ENCODE results near the gene PNPLA2. TPM values are rescaled to one million over a fixed set of nuclear protein-coding genes. Genes with fewer than 3 reads are reported as not detected.

Gene PNPLA2
- total RNA-seq, 1 donor from 2014 or later = 2.6 TPM

DNA sequence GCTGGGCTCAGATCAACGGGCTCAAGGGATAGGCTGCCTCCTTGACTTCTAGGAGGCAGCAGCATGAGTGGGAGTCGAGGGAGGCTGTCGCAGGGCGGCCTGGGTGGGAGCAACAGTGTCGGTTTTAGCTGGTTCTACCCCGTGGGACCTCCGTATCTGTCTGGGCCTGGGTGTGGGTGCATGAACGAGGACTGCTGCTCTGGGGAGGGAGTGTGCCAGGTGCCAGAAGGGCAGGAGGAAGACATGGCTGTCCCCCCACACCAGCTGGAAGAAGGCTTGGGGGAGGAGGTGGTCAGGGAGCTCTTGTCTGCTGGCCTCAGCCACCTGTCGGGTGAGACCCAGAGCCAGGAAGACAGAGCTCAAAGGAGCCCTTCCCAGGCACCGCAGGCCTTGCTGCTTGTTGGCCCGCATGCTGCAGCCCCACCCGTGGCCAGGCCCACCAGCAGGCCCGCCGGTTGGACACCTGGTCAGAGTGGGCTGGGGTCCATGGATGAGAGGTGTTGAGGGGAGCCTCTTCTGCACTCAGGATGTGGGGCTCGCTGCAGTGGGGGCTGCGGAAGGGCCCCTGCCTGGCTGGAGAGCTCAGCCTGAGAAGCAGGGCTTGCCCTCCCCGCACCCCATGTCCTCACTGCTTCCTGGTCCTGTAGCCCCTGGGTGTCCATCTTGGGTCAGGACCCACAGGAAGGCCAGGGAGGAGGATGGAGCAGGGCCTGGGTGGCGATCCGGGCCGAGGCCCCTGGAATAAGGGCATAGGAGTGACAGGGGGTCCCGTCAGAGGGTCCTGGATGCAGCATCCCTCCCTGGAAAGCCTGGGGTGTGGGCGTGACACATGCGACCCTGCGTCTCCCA, 32.3 kb upstream of the PNPLA2 start:
- H3K36me3 ChIP-seq = no peaks in the 10 kb centered on the region
- no peak overlapping the region for H3K27ac ChIP-seq
- no peak overlapping the region for H3K27ac Mint-ChIP-seq

GRCh38 chr11:787084-787675, 31.5 kb upstream of the PNPLA2 start:
- Histone ChIP-seq H3K36me3 (no peaks in the 10 kb centered on the region), H2AFZ (replicated peaks) (no peak overlapping the region), H3K4me2 (no peak overlapping the region), H4K20me1 (ENCODE audit: low read depth) (peaks cover 40% of the 10 kb centered on the region), H3K4me3 (no peak overlapping the region), H3K79me2 (ENCODE audit: low read depth) (no peaks in the 10 kb centered on the region), H3K4me1 (peaks cover 31% of the 10 kb centered on the region), H3K9me3 (ENCODE audit: low read depth) (no peaks in the 10 kb centered on the region), H3F3A (ENCODE audit: low read depth) (peaks cover 48% of the 10 kb centered on the region), H3K27ac (no peak overlapping the region), H3K9ac (no peak overlapping the region), H3K27me3 (no peaks in the 10 kb centered on the region)
- H3K4me3 Mint-ChIP-seq = no peak overlapping the region
- H3K36me3 Mint-ChIP-seq = peaks cover 2% of the 10 kb centered on the region
- no peak for DNase-seq (ENCODE audit: low spot score)
- peaks cover 16% of the 10 kb centered on the region for H3K4me1 Mint-ChIP-seq
- TF ChIP-seq, protein P1, sequence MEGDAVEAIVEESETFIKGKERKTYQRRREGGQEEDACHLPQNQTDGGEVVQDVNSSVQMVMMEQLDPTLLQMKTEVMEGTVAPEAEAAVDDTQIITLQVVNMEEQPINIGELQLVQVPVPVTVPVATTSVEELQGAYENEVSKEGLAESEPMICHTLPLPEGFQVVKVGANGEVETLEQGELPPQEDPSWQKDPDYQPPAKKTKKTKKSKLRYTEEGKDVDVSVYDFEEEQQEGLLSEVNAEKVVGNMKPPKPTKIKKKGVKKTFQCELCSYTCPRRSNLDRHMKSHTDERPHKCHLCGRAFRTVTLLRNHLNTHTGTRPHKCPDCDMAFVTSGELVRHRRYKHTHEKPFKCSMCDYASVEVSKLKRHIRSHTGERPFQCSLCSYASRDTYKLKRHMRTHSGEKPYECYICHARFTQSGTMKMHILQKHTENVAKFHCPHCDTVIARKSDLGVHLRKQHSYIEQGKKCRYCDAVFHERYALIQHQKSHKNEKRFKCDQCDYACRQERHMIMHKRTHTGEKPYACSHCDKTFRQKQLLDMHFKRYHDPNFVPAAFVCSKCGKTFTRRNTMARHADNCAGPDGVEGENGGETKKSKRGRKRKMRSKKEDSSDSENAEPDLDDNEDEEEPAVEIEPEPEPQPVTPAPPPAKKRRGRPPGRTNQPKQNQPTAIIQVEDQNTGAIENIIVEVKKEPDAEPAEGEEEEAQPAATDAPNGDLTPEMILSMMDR (IDR thresholded peaks at IDR 0.05) = no peak
- TF ChIP-seq EZH2phosphoT487 (IDR thresholded peaks at IDR 0.05) (no peak), EZH2 (IDR thresholded peaks at IDR 0.05) (no peak)
- no peaks in the 10 kb centered on the region for H3K9me3 Mint-ChIP-seq
- no peak overlapping the region for H3K27ac Mint-ChIP-seq
- peaks cover 14% of the 10 kb centered on the region for H3K27me3 Mint-ChIP-seq (ENCODE audit: insufficient read depth, low read depth)

More for the DNA sequence above, 32.3 kb upstream of the PNPLA2 start:
- TF ChIP-seq, protein P1 (IDR thresholded peaks at IDR 0.05) = no peak
- TF ChIP-seq EZH2phosphoT487 (IDR thresholded peaks at IDR 0.05) (no peak), EZH2 (IDR thresholded peaks at IDR 0.05) (no peak)
- peaks cover 14% of the 10 kb centered on the region for H3K27me3 Mint-ChIP-seq (ENCODE audit: insufficient read depth, low read depth)
- H3K4me3 Mint-ChIP-seq = peak overlapping the region; percentile 48
- peaks cover 16% of the 10 kb centered on the region for H3K4me1 Mint-ChIP-seq
- no peak for DNase-seq (ENCODE audit: low spot score)
- H3K4me3 ChIP-seq = no peak overlapping the region
- no peak overlapping the region for H2AFZ ChIP-seq (replicated peaks)
- H3K9me3 Mint-ChIP-seq = no peaks in the 10 kb centered on the region
- H3K27me3 ChIP-seq = no peaks in the 10 kb centered on the region
- H3K9me3 ChIP-seq (ENCODE audit: low read depth) = no peaks in the 10 kb centered on the region
- H3K79me2 ChIP-seq (ENCODE audit: low read depth) = no peaks in the 10 kb centered on the region
- H4K20me1 ChIP-seq (ENCODE audit: low read depth) = peaks cover 40% of the 10 kb centered on the region
- peaks cover 31% of the 10 kb centered on the region for H3K4me1 ChIP-seq
- H3K36me3 Mint-ChIP-seq = peaks cover 2% of the 10 kb centered on the region
- H3K4me2 ChIP-seq = no peak overlapping the region
- H3K9ac ChIP-seq = no peak overlapping the region
- peaks cover 53% of the 10 kb centered on the region for H3F3A ChIP-seq (ENCODE audit: low read depth)

- peaks cover 14% of the 10 kb centered on the region for H3K27me3 Mint-ChIP-seq (ENCODE audit: insufficient read depth, low read depth)
- H3K36me3 Mint-ChIP-seq = peaks cover 2% of the 10 kb centered on the region
- no peak overlapping the region for H3K4me3 ChIP-seq
- H3K36me3 ChIP-seq = no peaks in the 10 kb centered on the region
- peak overlapping the region; percentile 58 for H3K4me3 Mint-ChIP-seq
- no peaks in the 10 kb centered on the region for H3K9me3 Mint-ChIP-seq
- H2AFZ ChIP-seq (replicated peaks) = no peak overlapping the region
- H3K27ac Mint-ChIP-seq = peak overlapping the region; percentile 60
- peaks cover 40% of the 10 kb centered on the region for H3F3A ChIP-seq (ENCODE audit: low read depth)
- no peak overlapping the region for H3K9ac ChIP-seq
- H4K20me1 ChIP-seq (ENCODE audit: low read depth) = peaks cover 40% of the 10 kb centered on the region
- no peaks in the 10 kb centered on the region for H3K79me2 ChIP-seq (ENCODE audit: low read depth)
- H3K4me1 ChIP-seq = peaks cover 28% of the 10 kb centered on the region
- no peak overlapping the region for H3K27ac ChIP-seq
- TF ChIP-seq EZH2 (IDR thresholded peaks at IDR 0.05) = no peak
- TF ChIP-seq, protein P1 (IDR thresholded peaks at IDR 0.05) = no peak
- no peaks in the 10 kb centered on the region for H3K9me3 ChIP-seq (ENCODE audit: low read depth)
- no peaks in the 10 kb centered on the region for H3K27me3 ChIP-seq
- H3K4me1 Mint-ChIP-seq = peaks cover 13% of the 10 kb centered on the region
- H3K4me2 ChIP-seq = no peak overlapping the region
- DNase-seq (ENCODE audit: low spot score) = no peak
Observed at GRCh38 chr11:788009-788640, 30.6 kb upstream of the PNPLA2 start.
